Neural progenitor cell (in vitro differentiated cells): ENCODE measurements around the gene TPP1. TPM values are rescaled to one million over a fixed set of nuclear protein-coding genes. Genes with fewer than 3 reads are reported as not detected.
A peak's percentile ranks its signal among the peaks of the same experiment; 100 is the strongest.

ENCODE experiments used
- DNase-seq: peaks from one replicate; pipeline ENCODE4 v3.0.0-alpha.2; 2016; ENCODE audit warnings: low spot score
- H2AFZ ChIP-seq: fragments of 200-600 bp; sonication (generic); replicated peaks from 2 replicates; pipeline ENCODE4 v1.6.1; 2016; ENCODE audit warnings: antibody characterized with exemption
- H3F3A ChIP-seq: fragments of 200-600 bp; sonication (generic); 2 replicates; pipeline ENCODE4 v1.6.1; 2016; ENCODE audit warnings: antibody characterized with exemption, low read depth
- H3K27ac ChIP-seq: fragments of 200-600 bp; sonication (generic); 2 replicates; pipeline ENCODE4 v1.5.1; 2016; ENCODE audit warnings: mild to moderate bottlenecking
- H3K27me3 ChIP-seq: fragments of 200-600 bp; sonication (generic); 2 replicates; pipeline ENCODE4 v1.6.1; 2016; ENCODE audit warnings: mild to moderate bottlenecking, moderate library complexity
- H3K36me3 ChIP-seq: fragments of 200-600 bp; sonication (generic); 2 replicates; pipeline ENCODE4 v1.5.1; 2016
- H3K4me1 ChIP-seq: fragments of 200-600 bp; sonication (generic); 2 replicates; pipeline ENCODE4 v1.6.1; 2016; ENCODE audit warnings: mixed run types
- H3K4me2 ChIP-seq: fragments of 200-600 bp; sonication (generic); 2 replicates; pipeline ENCODE4 v1.6.1; 2016
- H3K4me3 ChIP-seq: fragments of 200-600 bp; sonication (generic); 2 replicates; pipeline ENCODE4 v1.5.1; 2016
- H3K79me2 ChIP-seq: fragments of 200-600 bp; sonication (generic); 2 replicates; pipeline ENCODE4 v1.6.1; 2016; ENCODE audit warnings: low read depth
- H3K9ac ChIP-seq: fragments of 200-600 bp; sonication (generic); 2 replicates; pipeline ENCODE4 v1.6.1; 2016
- H3K9me3 ChIP-seq: fragments of 200-600 bp; sonication (generic); 2 replicates; pipeline ENCODE4 v1.5.1; 2016; ENCODE audit warnings: low read depth
- H4K20me1 ChIP-seq: fragments of 200-600 bp; sonication (generic); 2 replicates; pipeline ENCODE4 v1.6.1; 2016; ENCODE audit warnings: low read depth
- H3K27ac Mint-ChIP-seq: 3 replicates; pipeline ENCODE4 v1.8.0; 2021; ENCODE audit warnings: mixed read lengths
- H3K27me3 Mint-ChIP-seq: 2 replicates; pipeline ENCODE4 v1.8.0; 2022; ENCODE audit warnings: low read depth, mild to moderate bottlenecking, inconsistent platforms, moderate library complexity, mixed read lengths; ENCODE audit not compliant: insufficient read depth
- H3K36me3 Mint-ChIP-seq: 3 replicates; pipeline ENCODE4 v1.8.0; 2021; ENCODE audit warnings: mixed read lengths
- H3K4me1 Mint-ChIP-seq: 3 replicates; pipeline ENCODE4 v1.8.0; 2021; ENCODE audit warnings: mixed read lengths
- H3K4me3 Mint-ChIP-seq: 3 replicates; pipeline ENCODE4 v1.8.0; 2021; ENCODE audit warnings: mild to moderate bottlenecking, moderate library complexity, mixed read lengths
- H3K9me3 Mint-ChIP-seq: 3 replicates; pipeline ENCODE4 v1.8.0; 2020; ENCODE audit warnings: mixed read lengths
- CTCF ChIP-seq: fragments of 200-600 bp; sonication (generic); IDR thresholded peaks from 2 replicates; pipeline ENCODE4 v1.5.1; 2017; ENCODE audit warnings: antibody characterized with exemption, mild to moderate bottlenecking
- EZH2 ChIP-seq: fragments of 200-600 bp; sonication (generic); IDR thresholded peaks from 2 replicates; pipeline ENCODE4 v1.6.1; 2017; ENCODE audit warnings: antibody characterized with exemption, mild to moderate bottlenecking, moderate library complexity
- EZH2phosphoT487 ChIP-seq: fragments of 200-600 bp; sonication (generic); IDR thresholded peaks from 2 replicates; pipeline ENCODE4 v1.6.1; 2017; ENCODE audit warnings: antibody characterized with exemption
- total RNA-seq: library from RNA; depleted of rRNA; stranded (reverse); fragments of >200 nt; gene quantifications from 2 replicates; pipeline ENCODE4 v1.2.3, GENCODE V29; 2015; ENCODE audit warnings: low replicate concordance

Gene TPP1
- total RNA-seq, 1 donor from 2014 or later = 9.9 TPM

GRCh38 chr11:6630632-6631291 lies 11.5 kb upstream of the TPP1 start:
- Mint-ChIP-seq H3K9me3 (no peaks in the 10 kb centered on the region), H3K4me3 (no peak overlapping the region), H3K27me3 (peaks cover 7% of the 10 kb centered on the region), H3K36me3 (peaks cover 34% of the 10 kb centered on the region), H3K27ac (no peak overlapping the region), H3K4me1 (no peaks in the 10 kb centered on the region)
- DNase-seq = no peak
- Histone ChIP-seq H2AFZ (peak overlapping the region; percentile 96), H3K4me3 (peak overlapping the region; percentile 51), H3K4me2 (peak overlapping the region; percentile 91), H3K27me3 (peaks cover 40% of the 10 kb centered on the region), H3K9ac (no peak overlapping the region), H3K4me1 (peaks cover 3% of the 10 kb centered on the region), H3K79me2 (no peaks in the 10 kb centered on the region), H3K36me3 (no peaks in the 10 kb centered on the region), H4K20me1 (peaks cover 4% of the 10 kb centered on the region), H3K9me3 (no peaks in the 10 kb centered on the region), H3F3A (peaks cover 9% of the 10 kb centered on the region), H3K27ac (no peak overlapping the region)
- TF ChIP-seq EZH2phosphoT487 (peak; percentile 62), EZH2 (peak; percentile 53), CTCF (no peak)

GRCh38 chr11:6629892-6630631 lies 10.8 kb upstream of the TPP1 start:
- Histone ChIP-seq H3K27me3 (peaks cover 40% of the 10 kb centered on the region), H3K79me2 (no peaks in the 10 kb centered on the region), H3K4me2 (peak overlapping the region; percentile 91), H3K9ac (no peak overlapping the region), H3K36me3 (no peaks in the 10 kb centered on the region), H2AFZ (peak overlapping the region; percentile 96), H3K9me3 (no peaks in the 10 kb centered on the region), H4K20me1 (peaks cover 4% of the 10 kb centered on the region), H3K27ac (no peak overlapping the region), H3K4me1 (peaks cover 3% of the 10 kb centered on the region), H3F3A (peaks cover 9% of the 10 kb centered on the region), H3K4me3 (peak overlapping the region; percentile 51)
- peak; percentile 84 for DNase-seq
- Mint-ChIP-seq H3K27me3 (peaks cover 7% of the 10 kb centered on the region), H3K27ac (no peak overlapping the region), H3K9me3 (no peaks in the 10 kb centered on the region), H3K4me3 (no peak overlapping the region), H3K36me3 (peaks cover 35% of the 10 kb centered on the region), H3K4me1 (no peaks in the 10 kb centered on the region)
- peak; percentile 77 for TF ChIP-seq EZH2phosphoT487
- peak; percentile 83 for TF ChIP-seq EZH2
- TF ChIP-seq CTCF = no peak

GRCh38 chr11:6629573-6629891 lies 10.3 kb upstream of the TPP1 start:
- Histone ChIP-seq H3K9ac (no peak overlapping the region), H3K36me3 (no peaks in the 10 kb centered on the region)

More at GRCh38 chr11:6629573-6629891, 10.3 kb upstream of the TPP1 start:
- Histone ChIP-seq H3K9me3 (no peaks in the 10 kb centered on the region), H3K27me3 (peaks cover 40% of the 10 kb centered on the region), H4K20me1 (peaks cover 4% of the 10 kb centered on the region), H3K79me2 (no peaks in the 10 kb centered on the region), H2AFZ (peak overlapping the region; percentile 96), H3K4me1 (peaks cover 3% of the 10 kb centered on the region), H3F3A (peaks cover 9% of the 10 kb centered on the region), H3K4me3 (peak overlapping the region; percentile 51), H3K27ac (no peak overlapping the region), H3K4me2 (peak overlapping the region; percentile 91)
- no peaks in the 10 kb centered on the region for H3K4me1 Mint-ChIP-seq
- H3K27ac Mint-ChIP-seq = no peak overlapping the region
- no peak for DNase-seq
- no peak overlapping the region for H3K4me3 Mint-ChIP-seq
- no peak for TF ChIP-seq EZH2
- TF ChIP-seq EZH2phosphoT487 = no peak
- TF ChIP-seq CTCF = no peak
- peaks cover 36% of the 10 kb centered on the region for H3K36me3 Mint-ChIP-seq
- no peaks in the 10 kb centered on the region for H3K9me3 Mint-ChIP-seq
- H3K27me3 Mint-ChIP-seq = peaks cover 7% of the 10 kb centered on the region
